ENCODE measurements around the gene GAMT.
A peak's percentile ranks its signal among the peaks of the same experiment; 100 is the strongest.
"Not testable (repeated sequence)": the region's sequence is repeated elsewhere in the genome, so short reads cannot be mapped to it uniquely, and the experiment has no call there.

Gene GAMT

DNA sequence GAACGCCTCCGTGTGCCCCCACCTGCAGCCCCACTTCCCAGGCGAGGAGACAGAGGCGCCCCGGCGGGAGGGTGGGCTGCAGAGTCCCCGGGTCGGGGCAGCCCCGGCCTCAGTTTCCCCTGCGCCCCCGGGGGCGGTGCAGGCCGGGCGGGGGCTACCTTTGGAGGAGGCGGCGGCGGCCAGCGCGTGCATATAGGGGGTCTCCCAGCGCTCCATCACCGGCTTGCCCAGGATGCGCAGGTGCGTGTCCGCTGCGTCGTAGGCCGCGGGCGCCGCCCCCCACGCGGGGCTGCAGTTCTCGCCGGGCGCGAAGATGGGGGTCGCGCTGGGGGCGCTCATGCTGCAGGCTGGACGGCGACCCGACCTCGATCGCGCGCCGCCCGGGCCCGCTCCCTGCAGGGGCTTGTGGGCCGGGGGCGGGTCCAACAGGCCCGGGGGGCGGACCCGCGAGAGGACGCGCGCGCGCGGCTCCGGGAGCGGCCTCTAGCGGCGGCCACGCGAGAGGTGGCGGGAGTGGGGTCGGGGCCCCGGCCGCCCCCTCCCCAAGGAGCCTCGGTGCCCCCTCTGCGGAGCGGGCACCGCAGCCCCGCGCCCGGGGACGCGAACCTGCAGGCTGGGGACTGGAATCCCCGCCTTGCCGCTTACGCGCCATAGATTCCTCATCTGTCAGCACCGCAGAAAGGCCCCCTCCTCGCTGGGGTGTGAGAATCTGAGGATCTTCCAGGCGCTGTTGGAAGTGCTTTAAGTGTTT, at the start of gene GAMT:
Gene GAMT (minus strand): TSS at position 405 of the 751 bp plus-strand sequence. CDS start 66 bp downstream, at position 339.
- no peak for DNase-seq

DNA sequence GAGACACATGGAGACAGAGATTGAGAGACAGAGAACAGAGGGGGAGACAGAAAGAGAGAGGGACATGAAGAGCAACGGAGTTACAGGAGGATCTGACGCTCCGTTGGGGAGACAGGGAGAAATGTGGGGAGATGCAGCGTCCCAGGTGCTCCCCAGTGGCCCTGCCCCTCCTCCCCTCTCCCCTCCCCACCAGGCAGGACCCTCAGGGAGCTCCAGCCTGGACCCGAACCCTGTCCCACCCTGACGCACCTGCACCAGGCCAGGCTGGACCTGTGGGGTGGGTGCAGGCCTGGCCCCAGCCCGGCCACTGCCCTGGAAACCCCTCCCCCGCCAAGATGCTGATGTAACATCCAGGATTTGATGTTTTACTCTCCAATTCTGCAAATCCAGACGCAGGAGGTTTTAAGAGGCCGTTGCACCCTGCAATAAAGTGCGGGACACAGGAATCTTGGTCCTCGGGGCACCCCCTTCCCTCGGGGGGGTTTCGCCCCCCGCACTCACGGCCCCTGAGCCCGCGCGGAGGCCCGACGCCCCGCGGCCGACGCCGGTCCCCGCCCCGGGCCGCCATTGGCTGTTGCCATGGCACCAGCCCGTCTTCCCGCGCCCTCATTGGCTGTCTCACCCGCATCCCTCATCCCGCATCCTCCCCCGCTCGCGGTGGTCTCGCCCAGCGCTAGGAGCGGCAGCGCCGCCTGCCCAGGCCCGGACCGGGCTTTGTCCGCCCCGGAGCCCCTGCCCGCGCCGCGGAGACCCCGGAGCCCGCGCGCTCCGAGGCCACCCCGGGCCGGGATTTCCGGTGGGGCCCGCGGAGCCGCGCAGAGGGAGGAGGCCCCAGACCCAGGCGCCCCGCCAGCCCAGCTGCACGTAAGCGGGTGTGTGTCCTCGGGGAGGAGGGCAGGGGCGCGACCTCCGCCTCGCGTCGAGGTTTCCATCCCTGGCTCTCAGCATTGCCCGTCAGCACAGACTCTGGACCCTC, 48.4 kb upstream of the GAMT start, which contains the start of gene APC2:
Gene APC2 (plus strand): TSS at position 655 of the 976 bp plus-strand sequence. CDS start 2,881 bp downstream, outside the sequence.
- no peak for DNase-seq

DNA sequence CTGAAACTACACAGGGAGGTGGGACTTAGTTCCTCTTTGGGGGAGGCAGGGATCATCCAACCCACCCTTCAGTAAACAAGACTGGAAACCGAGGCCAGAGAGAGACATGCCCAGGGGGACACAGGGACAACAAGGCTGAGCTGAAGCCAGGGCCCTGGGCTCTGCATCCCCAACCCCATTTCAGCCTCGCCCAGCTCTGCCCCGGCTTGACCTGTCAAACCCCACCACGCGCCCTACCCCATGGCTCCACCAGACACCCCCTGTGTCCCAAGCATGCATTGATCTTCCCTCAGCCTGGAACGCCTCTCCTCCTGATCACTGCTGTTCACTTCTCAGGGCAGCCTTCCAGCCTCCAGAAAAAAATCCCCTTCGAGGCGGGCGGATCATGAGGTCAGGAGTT, 46.6 kb upstream of the GAMT start:
- DNase-seq: no peak

GRCh38 chr19:1447504-1447903, 46.2 kb upstream of the GAMT start:
- no peak for DNase-seq

GRCh38 chr19:1446713-1447481, 45.6 kb upstream of the GAMT start:
- no peak for DNase-seq

DNA sequence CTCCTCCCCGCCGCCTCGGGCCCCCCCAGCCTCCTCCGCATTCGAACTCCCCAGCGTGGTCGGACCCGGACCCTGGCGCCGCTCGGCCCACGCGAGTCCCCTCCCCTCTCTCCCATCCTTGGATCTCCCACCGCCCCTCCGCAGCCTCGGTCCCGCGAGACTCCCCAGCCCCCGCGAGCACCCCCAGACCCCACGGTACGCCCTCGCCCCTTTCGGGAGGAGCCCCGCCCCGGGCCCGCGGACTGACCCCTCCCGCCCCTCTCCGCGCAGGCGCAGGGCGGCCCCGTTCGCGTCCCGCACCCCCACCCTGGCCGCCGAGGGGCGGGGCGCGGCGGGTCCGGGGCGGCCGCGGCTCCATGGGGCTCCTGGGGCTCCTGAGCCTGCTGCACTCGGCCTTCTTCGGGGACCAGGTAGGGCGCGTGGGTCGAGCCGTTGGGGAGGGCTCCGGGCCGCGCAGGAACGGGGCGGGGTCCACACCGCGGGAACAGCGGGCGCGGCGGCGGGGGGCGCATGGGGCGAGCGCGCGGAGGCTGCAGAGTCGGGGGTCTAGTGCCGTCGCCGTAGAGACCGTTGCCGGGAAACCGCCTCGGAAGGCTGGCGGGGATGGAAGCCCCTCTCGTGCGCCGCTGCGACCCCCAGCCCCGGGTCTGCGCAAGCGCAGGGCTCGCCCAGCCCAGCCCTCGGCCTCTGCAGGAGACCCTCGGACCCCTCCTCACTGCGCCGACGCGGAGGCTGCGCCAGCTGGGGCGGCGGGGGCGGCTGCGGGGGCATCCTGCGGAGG, 44.8 kb upstream of the GAMT start:
- DNase-seq: no peak

DNA sequence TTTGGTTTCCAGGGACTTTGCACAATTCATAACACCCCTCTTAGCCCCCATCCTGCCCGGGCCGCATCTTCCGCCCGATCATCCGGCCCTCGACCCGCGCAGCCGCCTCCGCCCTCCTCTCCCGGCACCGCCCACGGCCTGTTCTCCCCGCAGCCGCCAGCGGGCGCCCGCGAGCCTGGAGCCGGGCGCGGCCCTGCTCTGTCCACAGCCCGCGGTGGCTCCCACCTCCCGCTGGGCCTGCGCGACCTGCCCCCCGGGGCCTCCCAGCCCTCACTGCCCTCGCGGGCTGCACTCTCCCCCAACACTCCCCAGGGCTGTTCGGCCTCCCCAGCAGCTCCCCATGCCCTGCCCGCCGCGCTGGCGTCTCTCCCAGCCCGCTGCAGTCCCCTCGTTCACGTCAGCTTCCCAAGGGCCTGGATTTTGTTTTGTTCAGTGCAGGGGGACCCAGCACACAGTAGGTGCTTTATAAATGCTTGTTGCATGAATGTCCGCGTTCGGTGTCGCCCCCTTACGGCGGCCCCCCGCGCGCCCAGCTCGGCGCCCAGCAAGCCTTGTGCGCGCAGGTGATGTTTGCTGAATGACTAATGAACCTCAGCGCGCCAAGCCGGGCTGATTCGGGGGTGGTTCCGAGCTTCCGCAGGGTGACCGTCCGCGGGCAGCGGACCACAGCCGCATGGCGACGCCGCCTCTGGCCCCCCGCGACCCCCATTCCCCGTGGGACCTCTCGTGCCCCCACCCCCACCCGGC, 44.0 kb upstream of the GAMT start:
- DNase-seq: no peak

GRCh38 chr19:1441677-1442438, 40.5 kb upstream of the GAMT start:
- no peak for DNase-seq

DNA sequence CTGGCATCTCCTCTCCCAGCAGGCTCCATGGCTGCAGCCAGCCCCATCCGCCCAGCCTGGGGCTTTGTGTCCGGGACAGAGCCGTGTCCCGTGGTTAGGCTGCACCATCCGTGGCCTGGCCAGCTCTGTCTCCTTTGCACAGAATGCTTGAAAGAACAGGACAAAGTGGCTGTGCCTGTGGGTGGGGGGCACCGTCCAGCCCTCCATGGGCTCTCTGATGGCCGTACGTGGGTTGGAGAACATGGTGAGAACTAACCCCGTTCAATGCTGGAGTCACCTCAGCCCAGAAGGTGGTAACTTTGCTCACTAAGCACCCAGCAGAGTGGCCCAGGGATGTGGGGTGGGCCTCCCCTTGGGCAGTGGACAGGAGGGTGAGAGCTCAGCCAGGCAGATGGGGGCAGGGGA, 39.7 kb upstream of the GAMT start:
- DNase-seq: no peak

- no peak for DNase-seq
Observed at GRCh38 chr19:1440418-1440801, 39.1 kb upstream of the GAMT start.

- DNase-seq: not testable (repeated sequence)
Observed at GRCh38 chr19:1439525-1440417, 38.4 kb upstream of the GAMT start.

- DNase-seq: no peak
Observed at GRCh38 chr19:1438933-1439354, 37.6 kb upstream of the GAMT start.

DNA sequence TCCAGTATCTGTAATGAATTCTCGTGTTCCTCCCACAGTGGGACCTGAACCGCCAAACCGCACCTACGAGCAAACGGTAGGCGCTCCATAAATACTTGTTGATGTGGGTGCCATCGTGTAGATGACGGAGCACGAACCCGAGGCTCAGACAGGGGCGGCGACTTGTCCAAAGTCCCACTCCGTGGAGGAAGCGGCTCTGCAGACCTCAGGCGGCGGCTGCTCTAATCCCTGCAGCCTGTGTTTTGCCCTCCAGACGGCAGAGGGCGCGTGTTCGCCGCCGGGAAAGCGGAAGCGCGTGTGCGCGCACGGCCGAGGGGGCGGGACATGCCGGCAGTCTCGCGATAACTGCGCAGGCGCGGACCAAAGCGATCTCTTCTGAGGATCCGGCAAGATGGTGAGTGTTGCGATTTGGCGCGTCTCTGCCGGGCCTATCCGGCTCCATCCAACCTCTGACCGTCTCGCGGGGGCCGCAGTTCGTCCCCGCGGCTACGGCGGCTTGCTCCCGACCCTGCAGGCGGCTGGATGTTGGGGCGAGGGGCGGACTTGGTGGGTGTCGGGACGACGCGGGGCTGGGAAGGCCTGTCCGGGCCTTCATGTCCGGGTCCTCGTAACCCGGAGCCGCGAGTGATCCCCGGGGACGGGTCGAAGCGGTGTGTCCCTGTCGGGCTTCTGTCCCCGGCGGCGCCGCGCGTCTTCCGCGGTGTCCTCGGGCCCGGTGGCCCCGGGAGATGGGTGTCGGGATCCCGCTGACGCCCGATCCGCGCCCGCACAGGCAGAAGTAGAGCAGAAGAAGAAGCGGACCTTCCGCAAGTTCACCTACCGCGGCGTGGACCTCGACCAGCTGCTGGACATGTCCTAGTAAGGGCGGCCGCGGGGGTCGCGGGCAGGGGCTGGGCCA, 36.9 kb upstream of the GAMT start, which contains the start of gene RPS15:
Gene RPS15 (plus strand): TSS at position 362 of the 898 bp plus-strand sequence. CDS start 30 bp downstream, at position 392.
- peak; percentile 62 for DNase-seq

- no peak for DNase-seq
Observed at GRCh38 chr19:1437609-1438008, 36.3 kb upstream of the GAMT start.

GRCh38 chr19:1435378-1435989, 34.1 kb upstream of the GAMT start:
- DNase-seq: no peak

DNA sequence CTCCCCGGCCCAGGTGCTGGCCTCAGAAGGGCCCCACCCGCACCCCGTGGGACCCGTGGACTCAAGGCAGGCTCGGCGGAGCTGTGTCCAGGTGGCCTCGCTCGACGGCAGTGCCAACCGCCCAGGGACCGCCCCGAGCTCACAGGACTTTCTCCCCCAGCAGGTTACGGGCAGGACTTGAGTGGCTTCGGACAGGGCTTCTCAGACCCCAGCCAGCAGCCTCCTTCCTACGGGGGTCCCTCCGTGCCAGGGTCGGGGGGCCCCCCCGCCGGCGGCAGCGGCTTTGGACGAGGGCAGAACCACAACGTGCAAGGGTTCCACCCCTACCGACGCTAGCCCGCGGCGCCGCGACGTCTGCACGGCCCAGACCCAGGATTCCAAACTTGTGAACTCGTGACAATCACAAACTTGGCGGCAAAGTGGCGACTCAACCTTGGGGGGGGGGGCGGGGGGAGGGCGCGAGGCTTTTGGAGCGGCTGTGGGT, 33.3 kb upstream of the GAMT start:
- no peak for DNase-seq

DNA sequence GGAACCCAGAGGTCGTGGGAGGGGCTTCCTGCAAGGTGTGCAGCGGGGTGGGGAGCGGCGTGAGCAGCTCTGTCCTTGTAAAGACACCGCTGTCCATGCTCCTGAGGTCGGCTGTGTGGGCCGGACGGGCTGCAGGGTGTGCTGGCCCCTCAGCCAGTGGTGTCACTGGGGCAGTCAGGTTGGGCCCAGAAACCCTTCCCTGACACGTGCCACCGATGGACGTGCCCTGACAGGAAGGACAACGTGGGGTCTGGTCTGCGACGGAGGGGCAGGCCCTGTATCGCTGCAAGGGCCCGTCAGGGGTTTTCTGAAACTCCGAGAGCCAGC, 32.7 kb upstream of the GAMT start:
- DNase-seq: no peak

Data from SHP77 treated with DMSO at 0.1 percent for 48 hours (cell line).